Measurements from ENCODE around the gene FAM227A.

- TF ChIP-seq CTCF (IDR thresholded peaks at IDR 0.05; ENCODE audit: low read depth, low read length): no peak
- TF ChIP-seq POLR2A (IDR thresholded peaks at IDR 0.05; ENCODE audit: extremely low read depth, insufficient read length): no peak
- TF ChIP-seq MAX (IDR thresholded peaks at IDR 0.05; ENCODE audit: low read depth, low read length): no peak
Measured at GRCh38 chr22:38618682-38619081, 37.5 kb downstream of the FAM227A start.
